Osteoblast (primary cell): ENCODE measurements around the gene ADAMTSL1. TPM values are rescaled to one million over a fixed set of nuclear protein-coding genes. Genes with fewer than 3 reads are reported as not detected.

Experiments used
- DNase-seq: peaks from one replicate; pipeline ENCODE4 v3.0.0; 2011; ENCODE audit warnings: low spot score, mixed read lengths; ENCODE audit not compliant: insufficient read length; ENCODE audit errors: missing footprints
- H2AFZ ChIP-seq: 2 replicates; pipeline ENCODE4 v1.6.0; 2011; ENCODE audit warnings: mild to moderate bottlenecking, low read length
- H3K27ac ChIP-seq: 2 replicates; pipeline ENCODE4 v1.5.1; 2011; ENCODE audit warnings: mild to moderate bottlenecking, low read depth, low read length, moderate library complexity
- H3K27me3 ChIP-seq: 2 replicates; pipeline ENCODE4 v1.6.0; 2012; ENCODE audit warnings: mild to moderate bottlenecking, control low read depth, inconsistent platforms, low read length, moderate library complexity; ENCODE audit not compliant: insufficient read depth
- H3K36me3 ChIP-seq: 2 replicates; pipeline ENCODE4 v1.5.1; 2011; ENCODE audit warnings: mild to moderate bottlenecking, low read length, control low read depth, moderate library complexity; ENCODE audit not compliant: insufficient read depth
- H3K4me1 ChIP-seq: 2 replicates; pipeline ENCODE4 v1.5.1; 2011; ENCODE audit warnings: mild to moderate bottlenecking, low read length, control low read depth, moderate library complexity; ENCODE audit not compliant: insufficient read depth
- H3K4me2 ChIP-seq: 2 replicates; pipeline ENCODE4 v1.6.0; 2011; ENCODE audit warnings: mild to moderate bottlenecking, low read length; ENCODE audit not compliant: insufficient read depth
- H3K4me3 ChIP-seq: fragments of 200-600 bp; sonication (generic); 3 replicates; pipeline ENCODE4 v1.5.1; 2012; ENCODE audit warnings: mild to moderate bottlenecking, low read length, inconsistent platforms; ENCODE audit not compliant: insufficient read depth
- H3K79me2 ChIP-seq: 2 replicates; pipeline ENCODE4 v1.6.0; 2012; ENCODE audit warnings: mild to moderate bottlenecking, low read length, control low read depth, inconsistent platforms; ENCODE audit not compliant: insufficient read depth
- H3K9me3 ChIP-seq: 2 replicates; pipeline ENCODE4 v1.5.1; 2011; ENCODE audit warnings: low read depth, low read length, control low read depth
- H4K20me1 ChIP-seq: 2 replicates; pipeline ENCODE4 v1.6.0; 2012; ENCODE audit warnings: mild to moderate bottlenecking, low read length, control low read depth; ENCODE audit not compliant: insufficient read depth
- CTCF ChIP-seq: IDR thresholded peaks from 2 replicates; pipeline ENCODE4 v1.5.1; 2011; ENCODE audit warnings: mild to moderate bottlenecking, low read depth, low read length, moderate library complexity; ENCODE audit errors: extremely low read depth
- total RNA-seq: library from RNA; depleted of rRNA; stranded (reverse); fragments of >200 nt; gene quantifications from 2 replicates; pipeline ENCODE4 v1.2.3, GENCODE V29; 2012

Gene ADAMTSL1
- total RNA-seq, 1 donor: 54.3 TPM

GRCh38 chr9:18855656-18856055, 381.7 kb downstream of the ADAMTSL1 start:
- no peak for DNase-seq
- Histone ChIP-seq H3K36me3 (peaks cover 25% of the 10 kb centered on the region), H3K4me3 (no peak overlapping the region), H3K27me3 (no peaks in the 10 kb centered on the region), H3K4me1 (peaks cover 25% of the 10 kb centered on the region), H2AFZ (no peak overlapping the region), H4K20me1 (no peaks in the 10 kb centered on the region), H3K27ac (no peak overlapping the region), H3K9me3 (no peaks in the 10 kb centered on the region), H3K4me2 (no peak overlapping the region), H3K79me2 (peaks cover 6% of the 10 kb centered on the region)
- no peak for TF ChIP-seq CTCF

DNA sequence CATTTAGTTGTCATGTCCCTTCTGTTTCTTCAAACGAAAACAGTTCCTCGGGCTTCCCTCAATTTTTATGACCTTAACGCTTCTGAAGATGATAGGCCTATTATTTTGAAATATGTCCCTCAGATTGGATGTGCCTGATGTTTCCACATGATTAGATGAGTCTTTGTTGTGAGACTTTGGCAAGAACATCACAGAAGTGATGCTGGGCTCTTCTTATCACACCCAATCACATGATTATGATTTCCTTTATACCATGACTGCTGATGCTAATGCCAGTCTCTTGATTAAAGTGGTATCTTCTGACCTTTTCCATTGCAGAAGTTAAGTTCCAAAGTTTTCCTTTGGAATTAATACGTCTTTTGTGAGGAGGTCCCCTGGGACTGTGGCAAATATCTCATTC, 383.4 kb downstream of the ADAMTSL1 start:
- H4K20me1 ChIP-seq: no peaks in the 10 kb centered on the region
- peaks cover 22% of the 10 kb centered on the region for H3K36me3 ChIP-seq
- H3K4me2 ChIP-seq: no peak overlapping the region
- DNase-seq: no peak
- peaks cover 39% of the 10 kb centered on the region for H3K4me1 ChIP-seq
- peaks cover 6% of the 10 kb centered on the region for H3K79me2 ChIP-seq
- TF ChIP-seq CTCF: no peak
- no peaks in the 10 kb centered on the region for H3K27me3 ChIP-seq
- H3K4me3 ChIP-seq: no peak overlapping the region
- H2AFZ ChIP-seq: no peak overlapping the region
- peak overlapping the region; percentile 38 for H3K27ac ChIP-seq
- H3K9me3 ChIP-seq: no peaks in the 10 kb centered on the region

DNA sequence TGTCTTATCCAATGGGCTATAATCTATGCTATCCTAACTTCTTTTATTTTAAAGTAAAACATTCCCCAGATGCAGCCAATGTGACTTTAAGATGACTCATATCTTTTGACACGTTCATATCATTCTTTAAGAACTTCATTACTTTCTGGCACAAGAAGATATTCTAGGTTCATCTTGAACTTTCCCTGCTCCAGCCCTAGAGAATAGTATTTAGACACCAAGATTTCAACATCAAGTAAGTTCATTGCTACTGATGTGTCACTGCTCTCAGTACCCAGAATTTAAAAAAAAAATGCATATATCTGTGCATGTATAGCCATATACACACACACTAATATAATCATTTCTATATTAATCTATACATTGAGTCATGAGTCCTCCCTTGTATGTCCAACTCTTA, 383.8 kb downstream of the ADAMTSL1 start:
- Histone ChIP-seq H3K36me3 (peaks cover 22% of the 10 kb centered on the region), H3K79me2 (peaks cover 6% of the 10 kb centered on the region), H3K27ac (peak overlapping the region; percentile 44), H3K27me3 (no peaks in the 10 kb centered on the region), H3K4me2 (no peak overlapping the region), H4K20me1 (no peaks in the 10 kb centered on the region), H2AFZ (no peak overlapping the region), H3K9me3 (no peaks in the 10 kb centered on the region), H3K4me1 (peaks cover 43% of the 10 kb centered on the region), H3K4me3 (no peak overlapping the region)
- TF ChIP-seq CTCF: no peak
- no peak for DNase-seq

DNA sequence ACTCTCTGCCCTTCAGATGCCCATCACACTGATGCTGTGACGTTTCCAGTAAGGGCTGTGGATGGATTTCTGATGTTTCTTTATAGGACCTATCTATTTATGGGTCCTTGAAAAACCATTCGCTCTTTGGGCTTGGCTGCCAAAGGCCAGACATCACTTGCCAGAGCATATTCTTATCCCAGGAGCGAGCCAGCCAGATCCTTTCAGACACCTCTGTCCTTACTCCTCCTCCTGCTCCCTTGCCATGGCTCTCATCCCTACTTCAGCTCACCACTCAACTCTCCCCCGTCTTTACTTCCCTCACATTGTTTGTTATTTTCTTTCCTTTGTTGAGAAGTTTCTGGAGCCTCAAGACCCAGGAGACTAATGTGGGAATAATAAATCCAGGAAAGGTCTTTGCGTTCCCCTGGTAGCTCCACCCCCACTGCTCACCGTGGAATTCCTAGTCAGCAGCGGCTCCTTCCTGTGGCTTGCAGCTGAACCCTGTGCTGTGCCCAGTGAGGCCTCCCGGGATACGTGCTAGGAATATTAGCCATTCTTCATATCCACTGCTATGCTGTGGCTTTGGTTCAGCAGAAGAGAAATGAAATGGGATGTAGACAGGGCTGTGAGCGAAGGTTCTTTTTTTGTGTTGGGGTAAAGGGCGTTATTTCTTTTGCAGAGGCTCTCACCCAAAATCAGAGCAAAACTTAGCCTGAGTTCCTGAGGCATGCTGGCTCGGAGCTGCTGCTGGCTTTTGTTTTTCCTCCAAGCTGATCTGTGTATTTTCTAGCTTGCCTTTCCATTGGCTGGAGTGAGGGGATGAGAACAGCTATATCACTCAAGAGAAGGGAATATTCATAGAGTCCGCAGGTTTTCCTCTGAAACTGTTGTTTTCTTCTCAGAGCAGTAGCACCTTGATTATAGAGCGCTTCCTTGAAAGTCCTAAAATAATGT, 387.9 kb downstream of the ADAMTSL1 start:
- H3K4me2 ChIP-seq: peak overlapping the region; percentile 47
- peak overlapping the region; percentile 30 for H2AFZ ChIP-seq
- peaks cover 64% of the 10 kb centered on the region for H3K4me1 ChIP-seq
- H3K79me2 ChIP-seq: peaks cover 6% of the 10 kb centered on the region
- peak overlapping the region; percentile 53 for H3K27ac ChIP-seq
- peaks cover 24% of the 10 kb centered on the region for H3K36me3 ChIP-seq
- no peak overlapping the region for H3K4me3 ChIP-seq
- peak; percentile 9 for TF ChIP-seq CTCF
- peaks cover 6% of the 10 kb centered on the region for H4K20me1 ChIP-seq
- peak; percentile 55 for DNase-seq
- H3K9me3 ChIP-seq: no peaks in the 10 kb centered on the region
- no peaks in the 10 kb centered on the region for H3K27me3 ChIP-seq
